ENCODE results near the gene MTOR. TPM values are rescaled to one million over a fixed set of nuclear protein-coding genes. Genes with fewer than 3 reads are reported as not detected.

The MTOR gene
- total and polyA plus RNA-seq, 2 of the 8 experiments (the other 6 are each of a cell fraction or from before 2014, with no cell fraction given) = 44.2 to 76.8 TPM

GRCh38 chr1:11058026-11058425 lies 204.3 kb downstream of the MTOR start:
- H2AFZ ChIP-seq (ENCODE audit: low read length) = no peak overlapping the region
- H3K4me1 ChIP-seq (replicated peaks in 1 of 4; ENCODE audit: control insufficient read depth in 3 of 4, insufficient read depth in 4 of 4, low read length in 3 of 4) = peaks cover 0 to 13% (median 7%) of the 10 kb centered on the region in 4 experiments; a peak in 6 of 7 replicates
- no peak overlapping the region for H3K18ac ChIP-seq (ENCODE audit: extremely low read depth, low read length)
- peaks cover 15% of the 10 kb centered on the region for H3K23me2 ChIP-seq (ENCODE audit: low read depth, low read length)
- ChIA-PET POLR2A (ENCODE audit: partially characterized antibody) (interaction anchor here (0.7 to 2.1 kb wide), 8 partner anchors 10 to 932 kb away, joined by 3 to 10 read pairs (median 4); partner anchors contain the start of gene MASP2), CTCF (ENCODE audit: partially characterized antibody) (interaction anchor here (1.1 to 14.5 kb wide), 5 partner anchors 8 to 139 kb away, joined by 3 to 168 read pairs (median 4); no protein-coding TSS in a partner anchor)
- no peak overlapping the region for H3K23ac ChIP-seq (ENCODE audit: insufficient read length)
- H2BK12ac ChIP-seq (ENCODE audit: low read depth, low read length) = no peak overlapping the region
- H3K36me3 ChIP-seq (ENCODE audit: control insufficient read depth in 2 of 4, insufficient read depth in 4 of 4, low read length in 3 of 4) = peaks cover 6 to 27% (median 14%) of the 10 kb centered on the region in 4 experiments; a peak in 7 of 8 replicates
- H2BK5ac ChIP-seq (ENCODE audit: low read depth, low read length) = no peak overlapping the region
- H3K14ac ChIP-seq (ENCODE audit: insufficient read length) = no peak overlapping the region
- no peak overlapping the region for H2BK120ac ChIP-seq (replicated peaks; ENCODE audit: low read depth, low read length)
- no peak overlapping the region for H2AK5ac ChIP-seq (ENCODE audit: low read depth, low read length)
- peak overlapping the region in 1 of 2 experiments; percentile 82; a peak in 1 of 4 replicates for H3K4me2 ChIP-seq (ENCODE audit: insufficient read depth in 1 of 2, low read depth in 2 of 2, low read length in 2 of 2)
- 95% methylated on average over 14 of the region's 14 CpGs; no CpG with 5 or more reads in 1 of the 2 experiments for WGBS, 2 experiments (ENCODE audit: extremely low coverage in 1 of 2, insufficient coverage in 1 of 2, insufficient read length in 1 of 2, insufficient replicate concordance in 2 of 2, low coverage in 1 of 2, low lambda C conversion rate in 2 of 2, missing lambda C conversion rate in 1 of 2)
- H2BK20ac ChIP-seq (ENCODE audit: low read length) = no peak overlapping the region
- H3K9me3 ChIP-seq (ENCODE audit: insufficient read depth in 2 of 2, low read depth in 1 of 2, low read length in 1 of 2) = no peaks in the 10 kb centered on the region
- no peak for FAIRE-seq
- no peaks in the 10 kb centered on the region for H3K27me3 ChIP-seq (replicated peaks in 1 of 4; ENCODE audit: control insufficient read depth in 3 of 4, extremely low read depth in 1 of 4, insufficient read depth in 3 of 4, low read length in 3 of 4)
- no peak overlapping the region for H3K56ac ChIP-seq (replicated peaks; ENCODE audit: insufficient read length, low read depth, low read length)
- no peak overlapping the region for H3K4ac ChIP-seq (replicated peaks; ENCODE audit: insufficient read length, low read depth, low read length)
- H3K79me1 ChIP-seq (ENCODE audit: low read depth, low read length) = peaks cover 9% of the 10 kb centered on the region
- TF ChIP-seq ATF2 (IDR thresholded peaks at IDR 0.05; ENCODE audit: low read length) (no peak), EGR1 (IDR thresholded peaks at IDR 0.05; ENCODE audit: borderline replicate concordance, low read depth, low read length) (no peak), CHD1 (IDR thresholded peaks at IDR 0.05; ENCODE audit: low read depth, low read length) (no peak)
- no peak for DNase-seq (ENCODE audit: low read depth in 1 of 2, low spot score in 2 of 2)
- H3K4me3 ChIP-seq (ENCODE audit: extremely low read depth in 1 of 4, insufficient read depth in 2 of 4, low read depth in 3 of 4, low read length in 4 of 4) = no peak overlapping the region
- no peak overlapping the region for H2BK15ac ChIP-seq (ENCODE audit: low read length)
- no peak overlapping the region for H3K9ac ChIP-seq (replicated peaks in 1 of 4; ENCODE audit: extremely low read depth in 1 of 4, low read depth in 3 of 4, low read length in 3 of 4)
- no peak overlapping the region for H4K5ac ChIP-seq (ENCODE audit: insufficient read length, low read depth, low read length)
- H4K8ac ChIP-seq (ENCODE audit: extremely low read depth, insufficient read depth, low read length) = no peak overlapping the region
- no peak overlapping the region for H4K91ac ChIP-seq (replicated peaks; ENCODE audit: insufficient read length, low read length)
- H4K20me1 ChIP-seq (replicated peaks in 1 of 2; ENCODE audit: control insufficient read depth in 1 of 2, insufficient read depth in 2 of 2, low read length in 2 of 2) = peaks cover 3 to 9% of the 10 kb centered on the region in 2 experiments
- H3K27ac ChIP-seq (ENCODE audit: low read depth, low read length) = no peak overlapping the region
- peaks cover 0 to 16% of the 10 kb centered on the region in 2 experiments; a peak in 2 of 4 replicates for H3K79me2 ChIP-seq (ENCODE audit: control insufficient read depth in 1 of 2, insufficient read depth in 2 of 2, low read length in 2 of 2)

All from H1 (cell line).